Gastrocnemius medialis (tissue), 4 donors: ENCODE measurements around the gene RHOC. TPM values are rescaled to one million over a fixed set of nuclear protein-coding genes. Genes with fewer than 3 reads are reported as not detected.

Source experiments
- ATAC-seq, 2 donors: fragments of 150-250 bp; one replicate each; pipeline ENCODE4 v1.9.1; 2016
- DNase-seq, 2 donors: peaks; one replicate each; pipeline ENCODE4 v3.0.0-alpha.2; 2019
- H3K27ac ChIP-seq, 4 donors: fragments of 200-600 bp; sonication (generic); 1 replicate in 1 of 4; 2 replicates in 3 of 4; pipeline ENCODE4 v1.5.1; 2016 to 2018; ENCODE audit warnings: mild to moderate bottlenecking in 2 of 4, moderate library complexity in 1 of 4
- H3K27me3 ChIP-seq, 3 donors: fragments of 200-600 bp; sonication (generic) in 2 of 3; 1 replicate in 1 of 3; 2 replicates in 2 of 3; pipeline versions ENCODE4 v1.5.1 to v1.6.0; 2016 to 2019; ENCODE audit warnings: mild to moderate bottlenecking in 1 of 3, moderate library complexity in 1 of 3
- H3K36me3 ChIP-seq, 2 donors: fragments of 200-600 bp; sonication (generic) in 1 of 2; one replicate each; pipeline ENCODE4 v1.5.1; 2017 to 2018
- H3K4me1 ChIP-seq, 2 donors: fragments of 200-600 bp; sonication (generic) in 1 of 2; one replicate each; pipeline ENCODE4 v1.5.1; 2016 to 2017; ENCODE audit warnings: mild to moderate bottlenecking in 2 of 2
- H3K4me3 ChIP-seq, 4 donors: fragments of 200-600 bp; sonication (generic) in 3 of 4; 1 replicate in 1 of 4; 2 replicates in 3 of 4; pipeline ENCODE4 v1.5.1; 2016 to 2019; ENCODE audit warnings: mild to moderate bottlenecking in 2 of 4
- H3K9me3 ChIP-seq, 3 donors: fragments of 200-600 bp; sonication (generic) in 2 of 3; 1 replicate in 1 of 3; 2 replicates in 2 of 3; pipeline ENCODE4 v1.5.1; 2016 to 2019
- POLR2A ChIP-seq, 2 donors: fragments of 450-650 bp; IDR thresholded peaks; one replicate each; pipeline ENCODE4 v1.6.1; 2017; ENCODE audit warnings: antibody characterized with exemption in 2 of 2, mild to moderate bottlenecking in 2 of 2, moderate library complexity in 2 of 2
- in situ Hi-C, 4 donors: fragments of 200-750 bp; cut with MboI; loops; one replicate each; pipeline versions ENCODE4 v1.15.0 to v1.8.0; 2017; ENCODE audit warnings: low sequenced_read_pairs in 4 of 4
- intact Hi-C: fragments of 100-400 bp; cut with DNase I; formaldehyde crosslinking; loops from one replicate; pipeline ENCODE4 v1.15.1; 2023; ENCODE audit warnings: low total_unique reads
- total RNA-seq, 4 donors: library from RNA; depleted of rRNA; stranded (reverse); fragments of >200 nt; gene quantifications; one replicate each; pipeline versions ENCODE4 v1.1.0 to v1.2.3, GENCODE V29; 2016
- TF ChIP-seq, protein P1 (sequence below), 5 experiments: fragments of 450-650 bp in 3 of 5; fragments of 200-600 bp in 2 of 5; sonication (generic) in 2 of 5; IDR thresholded peaks in 4 of 5; conservative IDR thresholded peaks in 1 of 5; 1 replicate in 4 of 5; 2 replicates in 1 of 5; pipeline ENCODE4 v1.5.1; 2016 to 2019; ENCODE audit warnings: antibody characterized with exemption in 5 of 5, mild to moderate bottlenecking in 3 of 5, moderate library complexity in 3 of 5

RHOC gene
- total RNA-seq, 4 donors from 2014 or later, result 33.1 to 86.5 (median 64.3) TPM

DNA sequence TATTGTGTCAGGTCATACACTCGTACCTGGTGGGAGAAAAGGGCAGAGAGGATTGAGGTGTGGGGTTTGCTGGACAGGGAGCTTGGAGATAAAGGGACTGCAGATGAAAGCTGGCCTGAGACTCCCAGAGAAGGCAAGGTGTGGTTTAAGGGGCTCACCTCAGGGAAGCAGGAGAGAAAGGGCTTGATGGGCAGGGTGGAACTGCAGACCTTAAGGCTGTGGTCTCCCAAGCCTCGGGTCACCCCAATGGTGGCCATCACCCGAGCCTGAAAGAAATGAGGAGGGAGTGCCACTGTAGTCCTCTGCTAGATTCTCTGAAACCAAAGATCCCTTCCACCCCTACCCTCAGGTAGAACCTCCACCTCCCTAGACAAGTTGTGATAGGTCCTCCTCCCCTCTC lies 3.7 kb upstream of the RHOC start:
- TF ChIP-seq POLR2A (IDR thresholded peaks at IDR 0.05), result no peak
- TF ChIP-seq, protein P1, sequence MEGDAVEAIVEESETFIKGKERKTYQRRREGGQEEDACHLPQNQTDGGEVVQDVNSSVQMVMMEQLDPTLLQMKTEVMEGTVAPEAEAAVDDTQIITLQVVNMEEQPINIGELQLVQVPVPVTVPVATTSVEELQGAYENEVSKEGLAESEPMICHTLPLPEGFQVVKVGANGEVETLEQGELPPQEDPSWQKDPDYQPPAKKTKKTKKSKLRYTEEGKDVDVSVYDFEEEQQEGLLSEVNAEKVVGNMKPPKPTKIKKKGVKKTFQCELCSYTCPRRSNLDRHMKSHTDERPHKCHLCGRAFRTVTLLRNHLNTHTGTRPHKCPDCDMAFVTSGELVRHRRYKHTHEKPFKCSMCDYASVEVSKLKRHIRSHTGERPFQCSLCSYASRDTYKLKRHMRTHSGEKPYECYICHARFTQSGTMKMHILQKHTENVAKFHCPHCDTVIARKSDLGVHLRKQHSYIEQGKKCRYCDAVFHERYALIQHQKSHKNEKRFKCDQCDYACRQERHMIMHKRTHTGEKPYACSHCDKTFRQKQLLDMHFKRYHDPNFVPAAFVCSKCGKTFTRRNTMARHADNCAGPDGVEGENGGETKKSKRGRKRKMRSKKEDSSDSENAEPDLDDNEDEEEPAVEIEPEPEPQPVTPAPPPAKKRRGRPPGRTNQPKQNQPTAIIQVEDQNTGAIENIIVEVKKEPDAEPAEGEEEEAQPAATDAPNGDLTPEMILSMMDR (IDR thresholded peaks at IDR 0.05 in 4 of 5, conservative IDR thresholded peaks at IDR 0.05 in 1 of 5), result no peak
- intact Hi-C loops, result no loop called here
- in situ Hi-C loops, result loop anchor here (10.0 to 25.0 kb wide), 4 partner anchors 323 to 677 kb away; partner anchors contain the start of genes CTTNBP2NL (in 2 of the 4), LRIG2 (in 1 of the 4) and MAGI3 (in 1 of the 4)
- ATAC-seq, result no peak
- no peak for DNase-seq
- Histone ChIP-seq H3K27ac (no peak overlapping the region), H3K4me3 (no peak overlapping the region), H3K9me3 (no peaks in the 10 kb centered on the region), H3K36me3 (no peaks in the 10 kb centered on the region), H3K4me1 (peaks cover 19 to 20% of the 10 kb centered on the region in 2 donors), H3K27me3 (no peaks in the 10 kb centered on the region)

DNA sequence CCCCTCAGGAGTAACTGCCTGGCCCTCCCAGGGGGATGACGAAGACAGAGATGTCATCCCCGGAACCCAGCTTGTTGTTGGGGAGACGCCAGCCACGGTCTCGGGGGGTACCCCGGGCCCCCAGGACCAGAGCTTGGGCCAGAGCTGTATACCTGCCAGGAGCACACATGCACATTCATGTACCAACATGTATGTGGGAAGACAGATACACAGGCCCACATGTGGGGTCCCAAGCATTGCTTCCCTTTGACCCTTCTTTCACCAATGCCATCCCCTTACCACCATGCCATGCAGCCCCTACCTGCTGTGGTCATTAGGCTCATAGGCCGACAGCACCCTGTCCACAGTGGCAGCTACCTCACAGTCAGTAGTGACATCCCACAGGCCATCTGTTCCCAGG lies 3.2 kb upstream of the RHOC start:
- Histone ChIP-seq H3K27me3 (no peaks in the 10 kb centered on the region), H3K27ac (no peak overlapping the region), H3K9me3 (no peaks in the 10 kb centered on the region), H3K4me3 (no peak overlapping the region), H3K36me3 (no peaks in the 10 kb centered on the region), H3K4me1 (peaks cover 20 to 21% of the 10 kb centered on the region in 2 donors)
- no peak for ATAC-seq
- intact Hi-C loops, result no loop called here
- in situ Hi-C loops, result loop anchor here (10.0 to 25.0 kb wide), 4 partner anchors 323 to 677 kb away; partner anchors contain the start of genes CTTNBP2NL (in 2 of the 4), LRIG2 (in 1 of the 4) and MAGI3 (in 1 of the 4)
- TF ChIP-seq POLR2A (IDR thresholded peaks at IDR 0.05), result no peak
- TF ChIP-seq, protein P1 (IDR thresholded peaks at IDR 0.05 in 4 of 5, conservative IDR thresholded peaks at IDR 0.05 in 1 of 5), result no peak
- DNase-seq, result no peak

DNA sequence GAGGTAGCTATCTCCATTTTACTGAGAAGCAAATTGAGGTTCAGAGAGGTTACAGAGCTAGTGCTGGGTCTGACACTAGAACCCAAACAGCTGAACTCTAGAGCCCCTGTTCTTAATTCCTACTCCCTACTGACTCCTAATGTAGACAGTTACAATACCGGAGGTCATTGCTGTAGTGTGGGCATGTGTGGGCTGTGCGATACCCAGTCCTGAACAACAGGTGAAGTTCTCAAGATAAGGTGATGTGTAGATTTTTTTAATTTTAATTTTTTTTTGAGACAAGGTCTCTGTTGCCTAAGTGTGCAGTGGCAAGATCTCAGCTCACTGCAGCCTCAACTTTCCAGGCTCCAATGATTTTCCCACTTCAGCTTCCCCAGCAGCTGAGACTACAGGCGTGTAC lies 1.6 kb upstream of the RHOC start:
- DNase-seq, result no peak

DNA sequence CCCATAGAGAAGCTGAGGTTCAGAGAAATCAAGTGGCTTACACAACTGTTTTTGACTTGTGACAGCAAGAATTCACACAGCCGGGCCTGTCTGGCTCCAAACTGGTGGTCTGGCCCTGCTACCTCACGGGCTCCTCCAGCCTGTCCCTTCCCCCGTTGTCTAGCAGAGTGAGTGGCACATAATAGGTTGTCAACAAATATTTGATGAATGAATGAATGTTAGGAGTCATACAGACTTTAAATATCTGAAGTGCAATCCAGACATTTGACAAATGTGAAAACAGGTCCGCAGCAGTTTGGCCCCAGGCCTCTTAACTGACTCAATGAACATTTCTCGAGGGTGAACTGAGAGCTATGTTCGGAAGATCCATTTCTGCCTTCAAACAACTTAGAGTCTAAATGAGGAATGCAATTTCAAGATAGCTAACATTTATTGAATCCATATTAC lies 1.1 kb upstream of the RHOC start:
- Histone ChIP-seq H3K27me3 (no peaks in the 10 kb centered on the region), H3K4me3 (no peak overlapping the region), H3K9me3 (no peaks in the 10 kb centered on the region), H3K4me1 (peaks cover 11 to 23% of the 10 kb centered on the region in 2 donors), H3K36me3 (peaks cover 0 to 7% of the 10 kb centered on the region in 2 donors), H3K27ac (peak overlapping the region; percentile 85 to 94 (median 90))
- intact Hi-C loops (no loop called here), in situ Hi-C loops (loop anchor here (5.0 to 25.0 kb wide), 7 partner anchors 83 to 679 kb away; partner anchors contain the start of genes CTTNBP2NL (in 3 of the 4), CAPZA1 (in 1 of the 4), MAGI3 (in 1 of the 4) and ST7L (in 1 of the 4))
- TF ChIP-seq, protein P1 (IDR thresholded peaks at IDR 0.05 in 4 of 5, conservative IDR thresholded peaks at IDR 0.05 in 1 of 5), result no peak
- TF ChIP-seq POLR2A (IDR thresholded peaks at IDR 0.05), result no peak
- no peak for ATAC-seq
- DNase-seq, result no peak

More for the DNA sequence above, 1.6 kb upstream of the RHOC start:
- Histone ChIP-seq H3K9me3 (no peaks in the 10 kb centered on the region), H3K4me3 (no peak overlapping the region), H3K4me1 (peaks cover 12 to 23% of the 10 kb centered on the region in 2 donors), H3K27me3 (no peaks in the 10 kb centered on the region), H3K27ac (peak overlapping the region in 1 of 4 donors; percentile 94), H3K36me3 (peaks cover 0 to 2% of the 10 kb centered on the region in 2 donors)
- intact Hi-C loops (no loop called here), in situ Hi-C loops (loop anchor here (5.0 to 25.0 kb wide), 7 partner anchors 84 to 679 kb away; partner anchors contain the start of genes CTTNBP2NL (in 3 of the 4), CAPZA1 (in 1 of the 4), MAGI3 (in 1 of the 4) and ST7L (in 1 of the 4))
- ATAC-seq, result no peak
- TF ChIP-seq, protein P1 (IDR thresholded peaks at IDR 0.05 in 4 of 5, conservative IDR thresholded peaks at IDR 0.05 in 1 of 5), result no peak
- TF ChIP-seq POLR2A (IDR thresholded peaks at IDR 0.05), result no peak
